ENCODE data around the gene RNF223. TPM values are rescaled to one million over a fixed set of nuclear protein-coding genes. Genes with fewer than 3 reads are reported as not detected.

RNF223 gene
- total RNA-seq, 1 experiment from 2014 or later, result 6.3 TPM

DNA sequence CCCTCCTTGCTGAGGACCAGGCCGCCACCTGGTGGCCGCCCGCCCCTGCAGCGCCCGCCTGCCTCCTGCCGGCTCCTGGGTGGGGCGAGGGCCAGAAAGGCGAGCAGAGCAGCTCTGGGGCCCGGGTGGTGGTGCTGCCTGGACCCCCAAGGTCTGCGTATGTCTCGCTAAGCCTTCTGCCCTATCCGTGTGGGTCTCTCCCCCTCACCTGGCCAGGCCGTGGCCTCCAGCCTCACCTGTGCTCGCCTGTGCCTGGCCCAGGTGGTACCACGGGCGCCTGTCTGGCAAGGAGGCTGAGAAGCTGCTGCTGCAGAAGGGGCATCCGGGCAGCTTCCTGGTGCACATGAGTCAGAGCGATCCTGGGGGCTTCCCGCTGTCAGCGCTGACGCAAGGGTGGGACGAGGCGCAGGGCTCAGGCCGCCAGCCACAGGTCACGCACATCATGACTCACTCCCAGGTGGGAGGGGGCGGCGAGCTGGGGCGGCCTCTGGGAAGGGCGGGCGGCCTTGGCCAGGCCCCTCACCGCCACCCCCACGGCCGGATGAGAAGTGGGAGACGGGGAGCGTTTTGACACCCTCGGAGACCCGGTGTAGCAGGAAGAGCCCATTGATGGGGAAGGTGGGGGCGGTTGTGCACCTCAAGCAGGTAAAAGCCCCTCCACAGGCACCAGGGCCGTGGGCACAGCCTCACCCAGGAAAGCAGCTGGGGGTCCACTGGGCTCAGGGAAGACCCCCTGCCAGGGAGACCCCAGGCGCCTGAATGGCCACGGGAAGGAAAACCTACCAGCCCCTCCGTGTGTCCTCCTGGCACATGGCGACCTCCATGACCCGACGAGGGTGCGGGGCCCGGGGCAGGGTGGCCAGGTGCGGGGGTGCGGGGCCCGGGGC lies 9.9 kb downstream of the RNF223 start:
- Histone ChIP-seq H3K4me3 (replicated peaks in 1 of 2; ENCODE audit: low read depth in 1 of 2, low read length in 2 of 2) (peak overlapping the region; percentile 38 to 57), H4K20me1 (ENCODE audit: insufficient read depth) (no peaks in the 10 kb centered on the region), H3K9me2 (ENCODE audit: insufficient read depth) (no peaks in the 10 kb centered on the region), H3K36me3 (ENCODE audit: control insufficient read depth in 1 of 2, insufficient read depth in 2 of 2, low read length in 2 of 2) (no peaks in the 10 kb centered on the region), H3K4me2 (ENCODE audit: low read length) (peak overlapping the region; percentile 98), H2AFZ (ENCODE audit: low read depth, low read length, poor library complexity, severe bottlenecking) (no peak overlapping the region), H3K4me1 (ENCODE audit: control insufficient read depth in 1 of 2, insufficient read depth in 2 of 2, low read length in 2 of 2) (peaks cover 28 to 71% of the 10 kb centered on the region in 2 experiments), H3K9ac (ENCODE audit: low read length) (peak overlapping the region; percentile 67), H3K27me3 (ENCODE audit: insufficient read depth, low read length) (no peaks in the 10 kb centered on the region), H3K9me3 (ENCODE audit: control insufficient read depth in 1 of 2, insufficient read depth in 1 of 2, low read depth in 1 of 2, low read length in 2 of 2) (no peaks in the 10 kb centered on the region), H3K79me2 (ENCODE audit: insufficient read depth, low read length) (no peaks in the 10 kb centered on the region), H3K27ac (ENCODE audit: low read depth, low read length) (peak overlapping the region; percentile 82)
- intact Hi-C loops (cut with micrococcal nuclease), result loop anchor here (5.0 kb wide), 2 partner anchors 47 to 82 kb away; partner anchors contain the start of gene PERM1
- DNase-seq (ENCODE audit: low read depth, low spot score) (peak; percentile 62), ATAC-seq (peak; percentile 66)
- ChIA-PET RAD21 (ENCODE audit: low non-redundant PET in 1 of 2, low total read pairs in 2 of 2, uncharacterized antibody in 2 of 2, unreplicated experiment in 2 of 2) (interaction anchor here (0.8 to 1.2 kb wide), 2 partner anchors 80 kb away, joined by 4 to 5 read pairs; no protein-coding TSS in a partner anchor), CTCF (interaction anchor here (0.8 to 2.3 kb wide), 10 partner anchors 11 to 228 kb away, joined by 3 to 18 read pairs (median 5); partner anchors contain the start of genes AGRN, HES4 and ISG15), POLR2A (interaction anchor here (0.7 to 1.6 kb wide), 7 partner anchors 10 to 81 kb away, joined by 3 to 11 read pairs (median 3); partner anchors contain the start of genes AGRN, ISG15 and RNF223)
- TF ChIP-seq POLR2AphosphoS5 (IDR thresholded peaks at IDR 0.05; ENCODE audit: low read depth, low read length) (peak; percentile 56; the same call in 1 of the 2 replicates), FOSL1 (IDR thresholded peaks at IDR 0.05; ENCODE audit: low read depth) (no peak), CEBPB (IDR thresholded peaks at IDR 0.05; ENCODE audit: low read depth) (no peak), EZH2phosphoT487 (IDR thresholded peaks at IDR 0.05; ENCODE audit: borderline replicate concordance) (no peak), SIN3A (IDR thresholded peaks at IDR 0.05; ENCODE audit: low read depth) (no peak), POLR2A (IDR thresholded peaks at IDR 0.05; ENCODE audit: borderline replicate concordance, extremely low read depth, insufficient read depth, insufficient read length) (no peak), ZNF274 (IDR thresholded peaks at IDR 0.05; ENCODE audit: low read depth, low read length) (no peak), ELF1 (IDR thresholded peaks at IDR 0.05; ENCODE audit: borderline replicate concordance, low read depth) (no peak), RAD21 (IDR thresholded peaks at IDR 0.05; ENCODE audit: low read depth) (no peak), JUND (IDR thresholded peaks at IDR 0.05) (no peak)
- TF ChIP-seq, protein P1, sequence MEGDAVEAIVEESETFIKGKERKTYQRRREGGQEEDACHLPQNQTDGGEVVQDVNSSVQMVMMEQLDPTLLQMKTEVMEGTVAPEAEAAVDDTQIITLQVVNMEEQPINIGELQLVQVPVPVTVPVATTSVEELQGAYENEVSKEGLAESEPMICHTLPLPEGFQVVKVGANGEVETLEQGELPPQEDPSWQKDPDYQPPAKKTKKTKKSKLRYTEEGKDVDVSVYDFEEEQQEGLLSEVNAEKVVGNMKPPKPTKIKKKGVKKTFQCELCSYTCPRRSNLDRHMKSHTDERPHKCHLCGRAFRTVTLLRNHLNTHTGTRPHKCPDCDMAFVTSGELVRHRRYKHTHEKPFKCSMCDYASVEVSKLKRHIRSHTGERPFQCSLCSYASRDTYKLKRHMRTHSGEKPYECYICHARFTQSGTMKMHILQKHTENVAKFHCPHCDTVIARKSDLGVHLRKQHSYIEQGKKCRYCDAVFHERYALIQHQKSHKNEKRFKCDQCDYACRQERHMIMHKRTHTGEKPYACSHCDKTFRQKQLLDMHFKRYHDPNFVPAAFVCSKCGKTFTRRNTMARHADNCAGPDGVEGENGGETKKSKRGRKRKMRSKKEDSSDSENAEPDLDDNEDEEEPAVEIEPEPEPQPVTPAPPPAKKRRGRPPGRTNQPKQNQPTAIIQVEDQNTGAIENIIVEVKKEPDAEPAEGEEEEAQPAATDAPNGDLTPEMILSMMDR (IDR thresholded peaks at IDR 0.05 in 2 of 3, conservative IDR thresholded peaks at IDR 0.05 in 1 of 3; ENCODE audit: borderline replicate concordance in 1 of 3, insufficient read depth in 1 of 3, low read depth in 2 of 3, low read length in 2 of 3), result peak in 2 of 3 experiments; percentile 76 to 88; a peak in 4 of 6 replicates
- TF ChIP-seq, protein P2, sequence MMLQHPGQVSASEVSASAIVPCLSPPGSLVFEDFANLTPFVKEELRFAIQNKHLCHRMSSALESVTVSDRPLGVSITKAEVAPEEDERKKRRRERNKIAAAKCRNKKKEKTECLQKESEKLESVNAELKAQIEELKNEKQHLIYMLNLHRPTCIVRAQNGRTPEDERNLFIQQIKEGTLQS (IDR thresholded peaks at IDR 0.05), result no peak
- BruUV-seq (replicated peaks), result no TSS peak
